GM12872 (cell line): ENCODE results near the gene LBHD2.

Experiments
- CTCF ChIP-seq: IDR thresholded peaks from 3 replicates; pipeline ENCODE4 v1.5.1; 2011; ENCODE audit warnings: low read depth, mild to moderate bottlenecking, low read length, moderate library complexity; ENCODE audit not compliant: insufficient read depth

Gene LBHD2

GRCh38 chr14:103078860-103079587 is 5.0 kb upstream of the LBHD2 start:
- no peak for TF ChIP-seq CTCF

GRCh38 chr14:103081951-103082350 is 2.1 kb upstream of the LBHD2 start:
- no peak for TF ChIP-seq CTCF

GRCh38 chr14:103085106-103086091 is 1.4 kb downstream of the LBHD2 start:
- 0 out of 3 replicates have a peak, but pooled peaks have one; percentile 17 for TF ChIP-seq CTCF

GRCh38 chr14:103086771-103087342 is 2.8 kb downstream of the LBHD2 start:
- no peak for TF ChIP-seq CTCF

- TF ChIP-seq CTCF: no peak
Observed at GRCh38 chr14:103087343-103087835, 3.4 kb downstream of the LBHD2 start.

GRCh38 chr14:103088921-103089320 is 4.9 kb downstream of the LBHD2 start:
- TF ChIP-seq CTCF: no peak
